ENCODE results near the gene ADCYAP1.

The ADCYAP1 gene

DNA sequence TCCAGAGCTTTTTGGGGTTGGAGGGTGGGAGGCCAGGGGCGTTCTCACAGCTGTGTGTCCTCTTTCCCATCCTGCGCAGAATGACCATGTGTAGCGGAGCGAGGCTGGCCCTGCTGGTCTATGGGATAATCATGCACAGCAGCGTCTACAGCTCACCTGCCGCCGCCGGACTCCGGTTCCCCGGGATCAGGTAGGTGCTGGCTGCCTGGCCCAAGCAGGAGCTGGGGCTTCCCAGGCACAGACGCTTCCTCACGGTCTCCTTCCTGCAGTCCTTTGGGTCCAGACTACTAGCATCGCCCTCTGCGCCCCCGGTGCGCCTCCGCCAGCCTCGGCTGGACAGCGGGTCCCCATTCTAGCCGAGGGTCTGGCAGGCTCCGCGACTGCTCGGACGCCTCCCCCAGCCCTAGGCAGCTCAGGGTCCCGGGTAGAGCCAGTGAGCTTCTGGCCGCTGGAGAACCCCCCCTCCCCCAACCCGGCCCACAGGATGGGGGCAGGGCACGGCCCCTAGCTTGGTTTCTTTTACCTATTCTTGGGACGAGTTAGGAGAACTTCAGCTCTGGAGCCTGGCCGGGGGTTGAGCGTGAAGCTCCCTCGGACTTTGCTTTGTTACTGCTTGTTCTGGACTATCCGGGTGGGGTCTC is 756 bp downstream of the ADCYAP1 start:
- no peak for DNase-seq (ENCODE audit: low read depth in 1 of 2, low spot score in 1 of 2)
- no peak for TF ChIP-seq JUND (IDR thresholded peaks at IDR 0.05; ENCODE audit: low read depth)
- in situ Hi-C loops (cut with HindIII; ENCODE audit: low pct_unique_long_range_greater_than_20kb, low sequenced_read_pairs), result no loop called here

- DNase-seq (ENCODE audit: low read depth in 1 of 2, low spot score in 1 of 2), result no peak
- TF ChIP-seq JUND (IDR thresholded peaks at IDR 0.05; ENCODE audit: low read depth), result no peak
- in situ Hi-C loops (cut with HindIII; ENCODE audit: low pct_unique_long_range_greater_than_20kb, low sequenced_read_pairs), result no loop called here
Measured at GRCh38 chr18:905948-906415, 1.3 kb downstream of the ADCYAP1 start.

GRCh38 chr18:906416-907114 is 1.9 kb downstream of the ADCYAP1 start:
- TF ChIP-seq JUND (IDR thresholded peaks at IDR 0.05; ENCODE audit: low read depth), result no peak
- in situ Hi-C loops (cut with HindIII; ENCODE audit: low pct_unique_long_range_greater_than_20kb, low sequenced_read_pairs), result no loop called here
- DNase-seq (ENCODE audit: low read depth in 1 of 2, low spot score in 1 of 2), result no peak

- no peak for DNase-seq (ENCODE audit: low read depth in 1 of 2, low spot score in 1 of 2)
- no peak for TF ChIP-seq JUND (IDR thresholded peaks at IDR 0.05; ENCODE audit: low read depth)
- in situ Hi-C loops (cut with HindIII; ENCODE audit: low pct_unique_long_range_greater_than_20kb, low sequenced_read_pairs), result no loop called here
Measured at GRCh38 chr18:907115-907884, 2.6 kb downstream of the ADCYAP1 start.

- no peak for TF ChIP-seq JUND (IDR thresholded peaks at IDR 0.05; ENCODE audit: low read depth)
- in situ Hi-C loops (cut with HindIII; ENCODE audit: low pct_unique_long_range_greater_than_20kb, low sequenced_read_pairs), result no loop called here
- DNase-seq (ENCODE audit: low read depth in 1 of 2, low spot score in 1 of 2), result peak in 1 of 2 experiments; percentile 17
Measured at GRCh38 chr18:907885-908757, 3.5 kb downstream of the ADCYAP1 start.

- in situ Hi-C loops (cut with HindIII; ENCODE audit: low pct_unique_long_range_greater_than_20kb, low sequenced_read_pairs), result no loop called here
- DNase-seq (ENCODE audit: low read depth in 1 of 2, low spot score in 1 of 2), result no peak
- TF ChIP-seq JUND (IDR thresholded peaks at IDR 0.05; ENCODE audit: low read depth), result no peak
Measured at GRCh38 chr18:908758-909724, 4.4 kb downstream of the ADCYAP1 start.

DNA sequence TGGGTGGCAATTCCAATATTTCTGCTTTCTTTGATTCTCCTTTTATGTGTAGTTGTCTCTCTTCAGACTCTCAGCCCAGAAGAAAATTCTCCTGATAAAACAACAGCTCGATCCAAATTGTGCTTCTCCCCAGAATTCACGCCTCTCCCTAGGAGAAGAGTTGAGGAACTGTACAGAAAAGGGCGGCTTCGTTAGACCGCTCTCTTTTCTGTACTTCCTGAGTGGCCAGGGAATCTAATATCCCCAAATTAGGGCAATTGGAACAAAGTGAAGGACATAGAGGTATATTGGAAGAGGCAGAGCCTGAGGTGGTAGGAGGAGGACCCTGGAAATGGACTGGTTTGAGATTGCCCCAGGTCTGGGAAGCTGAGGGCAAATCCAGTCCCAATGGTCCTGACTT is 5.6 kb downstream of the ADCYAP1 start:
- no peak for TF ChIP-seq JUND (IDR thresholded peaks at IDR 0.05; ENCODE audit: low read depth)
- DNase-seq (ENCODE audit: low read depth in 1 of 2, low spot score in 1 of 2), result no peak
- in situ Hi-C loops (cut with HindIII; ENCODE audit: low pct_unique_long_range_greater_than_20kb, low sequenced_read_pairs), result no loop called here

DNA sequence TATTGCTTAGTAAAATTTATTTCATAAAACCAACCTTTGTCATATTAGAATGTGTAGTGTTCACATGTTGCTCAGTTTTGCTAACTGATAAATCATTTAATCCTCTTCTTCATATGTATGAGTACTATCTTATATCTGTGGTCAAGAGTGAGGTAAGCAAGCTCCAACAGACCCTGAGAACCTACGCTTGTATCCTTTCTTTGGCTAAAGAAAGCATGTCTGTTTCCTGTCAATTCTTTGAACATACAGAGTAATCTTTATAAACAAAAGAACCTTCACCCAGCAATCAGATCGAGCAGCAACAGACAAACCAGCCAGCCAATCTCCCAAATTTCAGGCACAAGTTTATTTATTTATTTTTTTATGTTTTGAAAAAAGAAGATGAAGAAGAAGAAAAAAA is 6.4 kb downstream of the ADCYAP1 start:
- DNase-seq (ENCODE audit: low read depth in 1 of 2, low spot score in 1 of 2), result no peak
- in situ Hi-C loops (cut with HindIII; ENCODE audit: low pct_unique_long_range_greater_than_20kb, low sequenced_read_pairs), result no loop called here
- TF ChIP-seq JUND (IDR thresholded peaks at IDR 0.05; ENCODE audit: low read depth), result no peak

- no peak for TF ChIP-seq JUND (IDR thresholded peaks at IDR 0.05; ENCODE audit: low read depth)
- in situ Hi-C loops (cut with HindIII; ENCODE audit: low pct_unique_long_range_greater_than_20kb, low sequenced_read_pairs), result no loop called here
- DNase-seq (ENCODE audit: low read depth in 1 of 2, low spot score in 1 of 2), result no peak
Measured at GRCh38 chr18:911486-911885, 6.8 kb downstream of the ADCYAP1 start.

- DNase-seq (ENCODE audit: low read depth in 1 of 2, low spot score in 1 of 2), result no peak
- TF ChIP-seq JUND (IDR thresholded peaks at IDR 0.05; ENCODE audit: low read depth), result no peak
- in situ Hi-C loops (cut with HindIII; ENCODE audit: low pct_unique_long_range_greater_than_20kb, low sequenced_read_pairs), result no loop called here
Measured at GRCh38 chr18:916562-916961, 11.9 kb downstream of the ADCYAP1 start.

GRCh38 chr18:919078-919477 is 14.4 kb downstream of the ADCYAP1 start:
- in situ Hi-C loops (cut with HindIII; ENCODE audit: low pct_unique_long_range_greater_than_20kb, low sequenced_read_pairs), result no loop called here
- no peak for TF ChIP-seq JUND (IDR thresholded peaks at IDR 0.05; ENCODE audit: low read depth)
- no peak for DNase-seq (ENCODE audit: low read depth in 1 of 2, low spot score in 1 of 2)
